Endothelial cell of umbilical vein (primary cell): ENCODE results near the gene ASS1. TPM values are rescaled to one million over a fixed set of nuclear protein-coding genes. Genes with fewer than 3 reads are reported as not detected.

Experiments
- BruUV-seq: library from RNA; stranded (reverse); fragments of 400-500 nt; replicated peaks from 2 replicates; lab custom pipeline; 2021; lab: Mats Ljungman, UMichigan
- CTCF ChIA-PET: fragments of 300-600, 350-600 bp; sonication (Branson Sonifier 250); formaldehyde crosslinking; loops from one replicate; lab custom pipeline; 2021; ENCODE audit warnings: antibody characterized with exemption, inconsistent platforms; lab: Charles Lee
- POLR2A ChIA-PET: fragments of 300-600, 350-600 bp; sonication (Branson Sonifier 250); formaldehyde crosslinking; loops from one replicate; lab custom pipeline; 2021; ENCODE audit warnings: antibody characterized with exemption, inconsistent platforms; lab: Charles Lee
- DNase-seq: peaks from one replicate; pipeline ENCODE4 v3.0.0-alpha.2; 2011; ENCODE audit warnings: low read depth, low spot score
- FAIRE-seq: peaks from 2 replicates; lab custom pipeline; 2011; peaks lifted over from hg19 to GRCh38; lab: Jason Lieb, UNC
- H2AFZ ChIP-seq: 2 replicates; pipeline ENCODE4 v1.6.0; 2012; ENCODE audit warnings: low read depth, low read length, control low read depth, inconsistent platforms
- H3K27ac ChIP-seq: 2 replicates; pipeline ENCODE4 v1.5.1; 2011; ENCODE audit warnings: low read depth, mild to moderate bottlenecking, control low read depth, low read length, moderate library complexity; ENCODE audit not compliant: insufficient read depth
- H3K27me3 ChIP-seq, 2 experiments: 2 replicates each; pipeline versions ENCODE4 v1.6.0 to v1.6.1; 2011; ENCODE audit warnings: low read length in 2 of 2, mixed read lengths in 1 of 2; ENCODE audit not compliant: control insufficient read depth in 2 of 2, insufficient read depth in 2 of 2
- H3K36me3 ChIP-seq, 2 experiments: 2 replicates in 1 of 2; 3 replicates in 1 of 2; pipeline ENCODE4 v1.5.1; 2011; ENCODE audit warnings: low read length in 2 of 2, mild to moderate bottlenecking in 1 of 2, moderate library complexity in 1 of 2; ENCODE audit not compliant: control insufficient read depth in 2 of 2, insufficient read depth in 2 of 2; ENCODE audit errors: extremely low read depth in 1 of 2
- H3K4me1 ChIP-seq: 3 replicates; pipeline ENCODE4 v1.5.1; 2011; ENCODE audit warnings: mild to moderate bottlenecking, low read length; ENCODE audit not compliant: control insufficient read depth, insufficient read depth; ENCODE audit errors: extremely low read depth
- H3K4me2 ChIP-seq: 2 replicates; pipeline ENCODE4 v1.6.1; 2011; ENCODE audit warnings: low read length, control low read depth, mixed read lengths; ENCODE audit not compliant: insufficient read depth
- H3K4me3 ChIP-seq, 3 experiments: fragments of 200-600 bp in 1 of 3; sonication (generic), shearing (Covaris generic) in 1 of 3; replicated peaks in 1 of 3; 2 replicates each; pipeline ENCODE4 v1.5.1; 2011 to 2016; ENCODE audit warnings: control low read depth in 3 of 3, low read length in 3 of 3, mild to moderate bottlenecking in 2 of 3, inconsistent platforms in 1 of 3, low read depth in 1 of 3, moderate library complexity in 1 of 3; ENCODE audit not compliant: insufficient read depth in 1 of 3
- H3K79me2 ChIP-seq: 2 replicates; pipeline ENCODE4 v1.6.0; 2012; ENCODE audit warnings: low read length, inconsistent platforms; ENCODE audit not compliant: control insufficient read depth, insufficient read depth
- H3K9ac ChIP-seq: replicated peaks from 2 replicates; pipeline ENCODE3; 2011; ENCODE audit warnings: low read length, control low read depth; ENCODE audit not compliant: insufficient read depth; ENCODE audit errors: extremely low read depth
- H3K9me1 ChIP-seq: replicated peaks from 3 replicates; pipeline ENCODE4 v1.6.0; 2011; ENCODE audit warnings: mild to moderate bottlenecking, low read length; ENCODE audit not compliant: control insufficient read depth, insufficient read depth; ENCODE audit errors: extremely low read depth
- H3K9me3 ChIP-seq: replicated peaks from 2 replicates; pipeline ENCODE4 v1.5.1; 2012; ENCODE audit warnings: low read length, inconsistent platforms; ENCODE audit not compliant: control insufficient read depth, insufficient read depth
- H4K20me1 ChIP-seq: replicated peaks from 2 replicates; pipeline ENCODE3; 2011; ENCODE audit warnings: mild to moderate bottlenecking, low read length; ENCODE audit not compliant: control insufficient read depth, insufficient read depth; ENCODE audit errors: extremely low read depth
- EZH2 ChIP-seq: IDR thresholded peaks from 2 replicates; pipeline ENCODE4 v1.6.1; 2012; ENCODE audit warnings: borderline replicate concordance, low read depth, mild to moderate bottlenecking, moderate library complexity, low read length, inconsistent platforms; ENCODE audit not compliant: severe bottlenecking
- FOS ChIP-seq: IDR thresholded peaks from 2 replicates; pipeline ENCODE4 v1.6.1; 2011; ENCODE audit warnings: mild to moderate bottlenecking, low read length, moderate library complexity, borderline replicate concordance; ENCODE audit not compliant: insufficient read depth
- GATA2 ChIP-seq: IDR thresholded peaks from 2 replicates; pipeline ENCODE4 v1.7.0; 2011; ENCODE audit warnings: low read depth, mild to moderate bottlenecking, moderate library complexity, mixed read lengths, low read length; ENCODE audit not compliant: insufficient read length, insufficient read depth
- JUN ChIP-seq: IDR thresholded peaks from 2 replicates; pipeline ENCODE4 v1.6.1; 2011; ENCODE audit warnings: borderline replicate concordance, low read depth; ENCODE audit not compliant: insufficient read length, insufficient read depth
- MYC ChIP-seq: IDR thresholded peaks from one replicate; pipeline ENCODE4 v1.6.1; 2011; ENCODE audit warnings: mild to moderate bottlenecking, low read depth, low read length
- POLR2A ChIP-seq: IDR thresholded peaks from 2 replicates; pipeline ENCODE4 v1.6.1; 2012; ENCODE audit warnings: low read depth, mild to moderate bottlenecking, control low read depth, low read length
- POLR2AphosphoS5 ChIP-seq: IDR thresholded peaks from 2 replicates; pipeline ENCODE4 v1.6.1; 2012; ENCODE audit warnings: low read depth, mild to moderate bottlenecking, control low read depth, low read length, moderate library complexity; ENCODE audit not compliant: insufficient read depth
- dilution Hi-C: fragments of 300-500 bp; cut with MboI; formaldehyde crosslinking; loops from one replicate; pipeline ENCODE4 v1.15.0; 2019; ENCODE audit warnings: low sequenced_read_pairs; ENCODE audit not compliant: extremely low pct_ligation_motif_present
- intact Hi-C: fragments of 100-400 bp; cut with micrococcal nuclease; formaldehyde crosslinking; loops from one replicate; pipeline ENCODE4 v1.10.0; 2022
- polyA plus RNA-seq, 4 experiments: library from polyadenylated mRNA; depleted of rRNA in 3 of 4; stranded (reverse) in 3 of 4; unstranded in 1 of 4; fragments of >200 nt; gene quantifications; 2 replicates each; pipeline versions ENCODE4 v1.2.1 to v1.2.3, GENCODE V29; 2011 to 2012; ENCODE audit warnings: missing spikeins in 1 of 4
- total RNA-seq: library from RNA; stranded (reverse); gene quantifications from 2 replicates; pipeline ENCODE4 v1.2.3, GENCODE V29; 2021
- TF ChIP-seq, protein P1 (sequence below): IDR thresholded peaks from 2 replicates; pipeline ENCODE4 v1.6.1; 2011; ENCODE audit not compliant: insufficient read depth, insufficient read length
- TF ChIP-seq, protein P2 (sequence below), 2 donors: IDR thresholded peaks; 1 replicate in 1 of 2; 2 replicates in 1 of 2; pipeline ENCODE4 v1.5.1; 2011; ENCODE audit warnings: low read length in 2 of 2, mild to moderate bottlenecking in 2 of 2, moderate library complexity in 2 of 2, control low read depth in 1 of 2, inconsistent platforms in 1 of 2, low read depth in 1 of 2; ENCODE audit not compliant: insufficient read depth in 1 of 2; ENCODE audit errors: extremely low read depth in 1 of 2

Gene ASS1
- total and polyA plus RNA-seq, 2 donors (not counting 3 experiments of a cell fraction or from before 2014, with no cell fraction given): 3.6 to 12.4 TPM

- no TSS peak for BruUV-seq
- Histone ChIP-seq H4K20me1 (no peaks in the 10 kb centered on the region), H3K9me3 (no peaks in the 10 kb centered on the region), H3K27ac (no peak overlapping the region), H2AFZ (no peak overlapping the region), H3K4me3 (no peak overlapping the region), H3K79me2 (no peaks in the 10 kb centered on the region), H3K9me1 (no peaks in the 10 kb centered on the region), H3K4me1 (no peaks in the 10 kb centered on the region), H3K36me3 (no peaks in the 10 kb centered on the region), H3K27me3 (peaks cover 0 to 5% of the 10 kb centered on the region in 2 experiments), H3K9ac (no peak overlapping the region), H3K4me2 (no peak overlapping the region)
- FAIRE-seq: no peak
- CTCF ChIA-PET: no interaction called here
- TF ChIP-seq FOS (no peak), JUN (no peak), GATA2 (no peak), POLR2A (no peak), EZH2 (no peak), MYC (no peak), POLR2AphosphoS5 (no peak)
- TF ChIP-seq, protein P1, sequence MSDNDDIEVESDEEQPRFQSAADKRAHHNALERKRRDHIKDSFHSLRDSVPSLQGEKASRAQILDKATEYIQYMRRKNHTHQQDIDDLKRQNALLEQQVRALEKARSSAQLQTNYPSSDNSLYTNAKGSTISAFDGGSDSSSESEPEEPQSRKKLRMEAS: no peak
- TF ChIP-seq, protein P2, sequence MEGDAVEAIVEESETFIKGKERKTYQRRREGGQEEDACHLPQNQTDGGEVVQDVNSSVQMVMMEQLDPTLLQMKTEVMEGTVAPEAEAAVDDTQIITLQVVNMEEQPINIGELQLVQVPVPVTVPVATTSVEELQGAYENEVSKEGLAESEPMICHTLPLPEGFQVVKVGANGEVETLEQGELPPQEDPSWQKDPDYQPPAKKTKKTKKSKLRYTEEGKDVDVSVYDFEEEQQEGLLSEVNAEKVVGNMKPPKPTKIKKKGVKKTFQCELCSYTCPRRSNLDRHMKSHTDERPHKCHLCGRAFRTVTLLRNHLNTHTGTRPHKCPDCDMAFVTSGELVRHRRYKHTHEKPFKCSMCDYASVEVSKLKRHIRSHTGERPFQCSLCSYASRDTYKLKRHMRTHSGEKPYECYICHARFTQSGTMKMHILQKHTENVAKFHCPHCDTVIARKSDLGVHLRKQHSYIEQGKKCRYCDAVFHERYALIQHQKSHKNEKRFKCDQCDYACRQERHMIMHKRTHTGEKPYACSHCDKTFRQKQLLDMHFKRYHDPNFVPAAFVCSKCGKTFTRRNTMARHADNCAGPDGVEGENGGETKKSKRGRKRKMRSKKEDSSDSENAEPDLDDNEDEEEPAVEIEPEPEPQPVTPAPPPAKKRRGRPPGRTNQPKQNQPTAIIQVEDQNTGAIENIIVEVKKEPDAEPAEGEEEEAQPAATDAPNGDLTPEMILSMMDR (IDR thresholded peaks at IDR 0.05; ENCODE audit: extremely low read depth in 1 of 2, insufficient read depth in 1 of 2, low read depth in 1 of 2, low read length in 2 of 2): no peak
- POLR2A ChIA-PET: no interaction called here
- dilution Hi-C loops (no loop called here), intact Hi-C loops (no loop called here)
- no peak for DNase-seq
Measured at GRCh38 chr9:130513078-130513477, 68.3 kb downstream of the ASS1 start.
